IMR-90 (cell line): ENCODE data around the gene KRT6A. TPM values are rescaled to one million over a fixed set of nuclear protein-coding genes. Genes with fewer than 3 reads are reported as not detected.
"Not testable (repeated sequence)": the region's sequence is repeated elsewhere in the genome, so short reads cannot be mapped to it uniquely, and the experiment has no call there.

Experiments
- ATAC-seq: fragments of 200-7000 bp; cut with Tn5 transposase; 2 replicates; pipeline ENCODE4 v1.9.1; 2020; ENCODE audit warnings: low read depth, mild to moderate bottlenecking, moderate library complexity
- BruUV-seq: library from RNA; stranded (reverse); fragments of 400-500 nt; replicated peaks from 2 replicates; lab custom pipeline; 2021; lab: Mats Ljungman, UMichigan
- CTCF ChIA-PET: fragments of 300-600 bp; formaldehyde crosslinking; extraction: SDS; loops from one replicate; lab custom pipeline; 2021; ENCODE audit warnings: antibody characterized with exemption; lab: Yijun Ruan, JAX
- POLR2A ChIA-PET: fragments of 300-600 bp; sonication (Branson Sonifier 250); formaldehyde crosslinking; loops from one replicate; lab custom pipeline; 2022; ENCODE audit warnings: antibody characterized with exemption; ENCODE audit not compliant: unreplicated experiment; lab: Charles Lee
- DNase-seq: peaks from one replicate; pipeline ENCODE4 v3.0.0; 2013
- H2AFZ ChIP-seq: replicated peaks from 2 replicates; pipeline ENCODE3; 2013; ENCODE audit warnings: low read length, mild to moderate bottlenecking; ENCODE audit not compliant: poor library complexity
- H2AK5ac ChIP-seq: 2 replicates; pipeline ENCODE4 v1.6.1; 2013; ENCODE audit warnings: low read depth, low read length, inconsistent platforms
- H2AK9ac ChIP-seq: replicated peaks from 2 replicates; pipeline ENCODE3; 2013; ENCODE audit warnings: mild to moderate bottlenecking, low read depth, low read length, moderate library complexity; ENCODE audit not compliant: poor library complexity
- H2BK120ac ChIP-seq: 2 replicates; pipeline ENCODE4 v1.6.1; 2013; ENCODE audit warnings: low read depth, low read length, inconsistent platforms
- H2BK15ac ChIP-seq: 3 replicates; pipeline ENCODE4 v1.6.1; 2013; ENCODE audit warnings: low read depth, low read length, inconsistent platforms
- H2BK20ac ChIP-seq: 2 replicates; pipeline ENCODE4 v1.6.1; 2013; ENCODE audit warnings: low read depth, mild to moderate bottlenecking, inconsistent platforms, low read length, moderate library complexity
- H2BK5ac ChIP-seq: 2 replicates; pipeline ENCODE4 v1.6.1; 2013; ENCODE audit warnings: mild to moderate bottlenecking, low read depth, low read length, inconsistent platforms; ENCODE audit not compliant: poor library complexity, severe bottlenecking
- H3K14ac ChIP-seq: replicated peaks from 2 replicates; pipeline ENCODE4 v1.6.1; 2013; ENCODE audit warnings: low read depth, low read length, inconsistent platforms
- H3K18ac ChIP-seq: 2 replicates; pipeline ENCODE4 v1.6.1; 2013; ENCODE audit warnings: low read depth, low read length, control low read depth
- H3K23ac ChIP-seq: 2 replicates; pipeline ENCODE4 v1.6.1; 2013; ENCODE audit warnings: low read depth, low read length, inconsistent platforms
- H3K27ac ChIP-seq: 2 replicates; pipeline ENCODE4 v1.5.1; 2013; ENCODE audit warnings: mild to moderate bottlenecking, control low read depth, low read length; ENCODE audit not compliant: insufficient read depth
- H3K27me3 ChIP-seq: 2 replicates; pipeline ENCODE4 v1.6.1; 2013; ENCODE audit warnings: low read length; ENCODE audit not compliant: control insufficient read depth, insufficient read depth
- H3K36me3 ChIP-seq: 2 replicates; pipeline ENCODE4 v1.6.1; 2013; ENCODE audit warnings: low read length, mixed read lengths; ENCODE audit not compliant: control insufficient read depth, insufficient read depth
- H3K4ac ChIP-seq: 2 replicates; pipeline ENCODE4 v1.6.1; 2013; ENCODE audit warnings: low read depth, low read length, inconsistent platforms
- H3K4me1 ChIP-seq: 2 replicates; pipeline ENCODE4 v1.6.1; 2013; ENCODE audit warnings: low read length, mixed read lengths; ENCODE audit not compliant: control insufficient read depth, insufficient read depth
- H3K4me2 ChIP-seq: 2 replicates; pipeline ENCODE4 v1.6.1; 2013; ENCODE audit warnings: low read depth, mild to moderate bottlenecking, control low read depth, low read length, moderate library complexity
- H3K4me3 ChIP-seq: 2 replicates; pipeline ENCODE4 v1.5.1; 2013; ENCODE audit warnings: low read depth, mild to moderate bottlenecking, control low read depth, low read length, moderate library complexity; ENCODE audit not compliant: insufficient read depth
- H3K56ac ChIP-seq: 2 replicates; pipeline ENCODE4 v1.6.1; 2013; ENCODE audit warnings: low read length, inconsistent platforms; ENCODE audit not compliant: insufficient read depth; ENCODE audit errors: extremely low read depth
- H3K79me1 ChIP-seq, 2 experiments: 2 replicates each; pipeline ENCODE4 v1.6.1; 2013; ENCODE audit warnings: low read length in 2 of 2, inconsistent platforms in 1 of 2, low read depth in 1 of 2
- H3K9ac ChIP-seq: 2 replicates; pipeline ENCODE4 v1.6.1; 2013; ENCODE audit warnings: low read depth, low read length, control low read depth
- H3K9me1 ChIP-seq: 2 replicates; pipeline ENCODE4 v1.6.1; 2013; ENCODE audit warnings: low read length, inconsistent platforms; ENCODE audit not compliant: insufficient read depth
- H3K9me3 ChIP-seq: 2 replicates; pipeline ENCODE4 v1.6.1; 2013; ENCODE audit warnings: low read length; ENCODE audit not compliant: control insufficient read depth, insufficient read depth
- H4K20me1 ChIP-seq: 2 replicates; pipeline ENCODE4 v1.6.1; 2013; ENCODE audit warnings: low read length, inconsistent platforms; ENCODE audit not compliant: insufficient read depth
- H4K5ac ChIP-seq: 2 replicates; pipeline ENCODE4 v1.6.1; 2013; ENCODE audit warnings: mild to moderate bottlenecking, low read depth, low read length, control low read depth
- H4K8ac ChIP-seq, 2 experiments: 2 replicates each; pipeline ENCODE4 v1.6.1; 2013; ENCODE audit warnings: low read depth in 2 of 2, low read length in 2 of 2, control low read depth in 1 of 2, inconsistent platforms in 1 of 2
- H4K91ac ChIP-seq: 2 replicates; pipeline ENCODE4 v1.6.1; 2013; ENCODE audit warnings: low read depth, low read length, inconsistent platforms; ENCODE audit not compliant: insufficient read depth
- WGBS, 2 experiments: methylation state at CpG; one replicate each; pipeline versions ENCODE4 v1.1.5 to v1.1.7; 2013; ENCODE audit warnings: missing lambda C conversion rate in 2 of 2; ENCODE audit not compliant: insufficient read length in 1 of 2; ENCODE audit errors: extremely low coverage in 2 of 2; 5-methylcytosine and 5-hydroxymethylcytosine counted together
- dilution Hi-C: fragments of 300-500 bp; cut with HindIII; formaldehyde crosslinking; loops from one replicate; pipeline ENCODE4 v1.14.3; 2018; ENCODE audit warnings: low sequenced_read_pairs; ENCODE audit not compliant: unreplicated experiment
- in situ Hi-C: fragments of 300-500 bp; cut with MboI; formaldehyde crosslinking; loops from 3 replicates; pipeline ENCODE4 v1.14.3; 2019; ENCODE audit warnings: low sequenced_read_pairs, inconsistent platforms, mixed read lengths
- intact Hi-C: fragments of 100-400 bp; cut with micrococcal nuclease; formaldehyde crosslinking; loops from 2 replicates; pipeline ENCODE4 v1.10.0; 2022
- polyA plus RNA-seq, 3 experiments: library from polyadenylated mRNA; depleted of rRNA; stranded (reverse); fragments of >200 nt; gene quantifications; 2 replicates each; pipeline ENCODE4 v1.2.3, GENCODE V29; 2012; ENCODE audit warnings: low replicate concordance in 1 of 3
- total RNA-seq: library from RNA; depleted of rRNA; stranded (reverse); fragments of >200 nt; gene quantifications from 2 replicates; pipeline ENCODE4 v1.2.3, GENCODE V29; 2012

Gene KRT6A
- total and polyA plus RNA-seq, 2 of the 4 experiments (the other 2 are of a cell fraction) = not detected

DNA sequence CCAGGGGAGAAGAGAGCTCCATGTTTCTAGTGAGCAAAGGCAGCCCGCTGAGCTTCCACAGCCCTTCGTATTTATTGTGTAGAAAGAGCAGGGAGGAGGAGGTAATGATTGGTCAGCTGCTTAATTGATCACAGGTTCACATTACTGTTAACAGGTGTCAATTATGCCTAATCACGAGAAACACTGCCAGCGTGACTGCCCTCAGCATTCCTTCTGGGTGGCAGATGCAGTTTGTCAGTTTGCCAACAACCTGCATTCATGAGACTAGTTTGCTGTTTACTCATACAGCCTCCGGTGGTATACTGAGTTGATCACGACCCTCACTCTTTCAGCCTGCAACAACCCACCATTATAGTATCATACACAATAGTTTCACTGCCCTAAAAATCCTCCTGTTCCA lies 7.5 kb upstream of the KRT6A start:
- H4K5ac ChIP-seq, H3K9ac ChIP-seq, H3K27me3 ChIP-seq, H2AFZ ChIP-seq, H2BK15ac ChIP-seq, H2AK9ac ChIP-seq, BruUV-seq, H4K91ac ChIP-seq, H3K14ac ChIP-seq, intact Hi-C loops, H3K56ac ChIP-seq, H3K36me3 ChIP-seq, DNase-seq, H3K9me3 ChIP-seq, H2BK120ac ChIP-seq, H4K20me1 ChIP-seq, H3K4me3 ChIP-seq, in situ Hi-C loops, H3K23ac ChIP-seq, H3K4me1 ChIP-seq, POLR2A ChIA-PET, H4K8ac ChIP-seq, dilution Hi-C loops, CTCF ChIA-PET, H3K9me1 ChIP-seq, H3K4me2 ChIP-seq, H2AK5ac ChIP-seq, H3K27ac ChIP-seq, H3K79me1 ChIP-seq, H2BK5ac ChIP-seq, H3K4ac ChIP-seq, ATAC-seq, H3K18ac ChIP-seq, H2BK20ac ChIP-seq: not testable (repeated sequence)
- 83% methylated on average over 1 of the region's 6 CpGs; no CpG with 5 or more reads in 1 of the 2 experiments for WGBS, 2 experiments
